Caco-2 (cell line): Measurements from ENCODE around the gene TCERG1L. TPM values are rescaled to one million over a fixed set of nuclear protein-coding genes. Genes with fewer than 3 reads are reported as not detected.

Experiments used
- BruUV-seq: library from RNA; stranded (reverse); fragments of 400-500 nt; replicated peaks from 2 replicates; lab custom pipeline; 2021; lab: Mats Ljungman, UMichigan
- CTCF ChIA-PET: fragments of 300-600 bp; sonication (Branson Sonifier 250); formaldehyde crosslinking; loops from one replicate; lab custom pipeline; 2022; ENCODE audit warnings: antibody characterized with exemption; lab: Charles Lee
- POLR2A ChIA-PET: fragments of 300-600 bp; sonication (Branson Sonifier 250); formaldehyde crosslinking; loops from one replicate; lab custom pipeline; 2022; ENCODE audit warnings: antibody characterized with exemption; lab: Charles Lee
- DNase-seq, 2 experiments: peaks; one replicate each; pipeline versions ENCODE4 v3.0.0 to v3.0.0-alpha.2; 2020 to 2022
- H3K27me3 ChIP-seq: replicated peaks from 2 replicates; pipeline ENCODE4 v1.6.0; 2011; ENCODE audit warnings: low read length; ENCODE audit not compliant: control insufficient read depth, insufficient read depth
- H3K36me3 ChIP-seq: 2 replicates; pipeline ENCODE4 v1.5.1; 2011; ENCODE audit warnings: low read length; ENCODE audit not compliant: control insufficient read depth, insufficient read depth
- H3K4me1 ChIP-seq: fragments of 250-450 bp; sonication (Bioruptor Pico); 2 replicates; pipeline ENCODE4 v1.5.1; 2020; ENCODE audit warnings: mild to moderate bottlenecking
- H3K4me3 ChIP-seq: 2 replicates; pipeline ENCODE4 v1.5.1; 2011; ENCODE audit warnings: low read depth, mild to moderate bottlenecking, control low read depth, low read length
- H3K9me3 ChIP-seq: fragments of 250-450 bp; sonication (Bioruptor Pico); 2 replicates; pipeline ENCODE4 v1.5.1; 2020; ENCODE audit warnings: mild to moderate bottlenecking, moderate library complexity
- H3K27ac Mint-ChIP-seq: one replicate; pipeline ENCODE4 v1.8.0; 2022; ENCODE audit warnings: mixed read lengths; ENCODE audit not compliant: unreplicated experiment
- H3K27me3 Mint-ChIP-seq: one replicate; pipeline ENCODE4 v1.8.0; 2022; ENCODE audit warnings: mixed read lengths; ENCODE audit not compliant: insufficient read depth, unreplicated experiment
- H3K36me3 Mint-ChIP-seq: one replicate; pipeline ENCODE4 v1.8.0; 2022; ENCODE audit warnings: mild to moderate bottlenecking, mixed read lengths; ENCODE audit not compliant: insufficient read depth, unreplicated experiment
- H3K4me1 Mint-ChIP-seq: one replicate; pipeline ENCODE4 v1.8.0; 2022; ENCODE audit warnings: low read depth, mixed read lengths; ENCODE audit not compliant: unreplicated experiment
- H3K4me3 Mint-ChIP-seq: one replicate; pipeline ENCODE4 v1.8.0; 2022; ENCODE audit warnings: mild to moderate bottlenecking, moderate library complexity, mixed read lengths; ENCODE audit not compliant: unreplicated experiment
- H3K9me3 Mint-ChIP-seq: one replicate; pipeline ENCODE4 v1.8.0; 2022; ENCODE audit warnings: mixed read lengths; ENCODE audit not compliant: unreplicated experiment
- CTCF ChIP-seq, 2 experiments: fragments of 200-600 bp in 1 of 2; IDR thresholded peaks; 1 replicate in 1 of 2; 2 replicates in 1 of 2; pipeline versions ENCODE4 v1.5.1 to v1.8.0; 2011 to 2022; ENCODE audit warnings: antibody characterized with exemption in 1 of 2, control low read depth in 1 of 2, inconsistent platforms in 1 of 2, low read depth in 1 of 2, low read length in 1 of 2, mild to moderate bottlenecking in 1 of 2, moderate library complexity in 1 of 2; ENCODE audit not compliant: insufficient read depth in 1 of 2, severe bottlenecking in 1 of 2, unreplicated experiment in 1 of 2
- intact Hi-C: fragments of 100-400 bp; cut with micrococcal nuclease; formaldehyde crosslinking; loops from one replicate; pipeline ENCODE4 v1.10.0; 2022; ENCODE audit not compliant: unreplicated experiment
- total RNA-seq: library from RNA; stranded (reverse); gene quantifications from 2 replicates; pipeline ENCODE4 v1.2.3, GENCODE V29; 2022

Gene TCERG1L
- total RNA-seq, 1 experiment from 2014 or later = not detected

DNA sequence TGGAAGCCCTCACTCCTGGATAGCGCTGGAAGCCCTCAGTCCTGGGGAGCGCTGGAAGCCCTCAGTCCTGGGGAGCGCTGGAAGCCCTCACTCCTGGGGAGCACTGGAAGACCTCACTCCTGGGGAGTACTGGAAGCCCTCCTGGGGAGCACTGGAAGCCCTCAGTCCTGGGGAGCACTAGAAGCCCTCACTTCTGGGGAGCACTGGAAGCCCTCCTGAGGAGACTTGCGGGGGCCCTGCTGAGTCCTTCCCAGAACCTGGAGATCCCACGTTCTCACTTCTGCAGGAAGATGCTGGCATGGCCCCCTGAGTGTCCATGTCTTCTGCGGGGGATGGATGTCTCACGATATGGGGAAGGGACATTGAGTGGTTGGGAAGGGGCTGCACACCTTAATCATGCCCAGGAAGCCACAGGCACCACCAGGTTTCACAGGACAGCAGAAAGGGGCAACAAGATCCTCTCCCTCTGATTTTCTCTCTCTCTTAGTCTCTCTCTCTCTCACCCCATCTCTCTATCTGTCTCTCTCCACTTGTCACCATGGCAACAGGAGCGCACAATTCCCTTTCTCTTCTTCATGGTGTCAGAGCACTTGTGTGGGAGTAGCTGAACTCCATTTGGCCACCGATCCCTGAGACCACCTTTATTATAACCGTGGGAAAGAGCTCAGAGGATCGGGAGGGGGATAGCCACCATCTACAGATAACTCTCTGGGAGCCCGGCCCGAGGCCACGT, 267.0 kb downstream of the TCERG1L start:
- Histone ChIP-seq H3K36me3 (no peaks in the 10 kb centered on the region), H3K4me1 (no peaks in the 10 kb centered on the region), H3K27me3 (no peaks in the 10 kb centered on the region), H3K9me3 (no peaks in the 10 kb centered on the region), H3K4me3 (no peak overlapping the region)
- DNase-seq = no peak
- no TSS peak for BruUV-seq
- POLR2A ChIA-PET = no interaction called here
- Mint-ChIP-seq H3K9me3 (peaks cover 37% of the 10 kb centered on the region), H3K4me1 (no peaks in the 10 kb centered on the region), H3K4me3 (no peak overlapping the region), H3K27me3 (no peaks in the 10 kb centered on the region), H3K27ac (no peak overlapping the region), H3K36me3 (no peaks in the 10 kb centered on the region)
- intact Hi-C loops = no loop called here
- CTCF ChIA-PET = no interaction called here
- no peak for TF ChIP-seq CTCF (IDR thresholded peaks at IDR 0.05; ENCODE audit: insufficient read depth in 1 of 2, low read depth in 1 of 2, low read length in 1 of 2, severe bottlenecking in 1 of 2, unreplicated experiment in 1 of 2)

DNA sequence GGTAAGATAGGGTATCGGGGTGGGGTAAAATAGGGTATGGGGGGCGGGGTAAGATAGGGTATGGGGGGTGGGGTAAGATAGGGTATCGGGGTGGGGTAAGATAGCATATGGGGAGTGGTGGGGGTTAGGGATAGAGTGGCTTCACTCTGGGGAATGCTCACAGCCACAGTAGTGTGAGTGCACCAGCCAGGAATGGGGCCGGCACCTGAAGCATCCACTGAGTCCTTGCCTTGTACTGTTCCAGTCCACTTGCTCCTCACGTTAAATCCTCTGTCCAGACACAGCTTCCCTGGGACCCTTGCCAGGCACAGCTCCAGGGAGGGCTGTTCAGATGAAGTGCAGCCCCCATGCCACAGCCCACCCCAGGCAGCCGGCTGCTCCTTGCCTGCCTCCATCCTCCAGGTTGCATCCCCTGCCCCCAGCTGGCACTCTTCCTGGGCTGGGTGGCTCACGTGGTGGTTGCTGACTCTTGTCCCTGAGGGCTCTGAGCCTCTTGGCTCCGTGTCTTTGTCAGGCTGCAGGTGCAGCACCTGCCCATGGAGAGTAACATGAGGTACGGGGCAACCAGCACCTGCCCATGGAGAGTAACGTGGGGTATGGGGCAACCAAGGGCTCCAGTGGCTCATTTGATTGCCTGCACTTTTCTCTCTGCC, 268.4 kb downstream of the TCERG1L start:
- intact Hi-C loops = no loop called here
- H3K4me3 Mint-ChIP-seq = no peak overlapping the region
- DNase-seq = no peak
- no peak overlapping the region for H3K27ac Mint-ChIP-seq
- Histone ChIP-seq H3K4me3 (no peak overlapping the region), H3K9me3 (no peaks in the 10 kb centered on the region), H3K4me1 (no peaks in the 10 kb centered on the region), H3K27me3 (no peaks in the 10 kb centered on the region), H3K36me3 (no peaks in the 10 kb centered on the region)
- H3K9me3 Mint-ChIP-seq = peaks cover 41% of the 10 kb centered on the region
- ChIA-PET CTCF (no interaction called here), POLR2A (no interaction called here)
- H3K36me3 Mint-ChIP-seq = no peaks in the 10 kb centered on the region
- no TSS peak for BruUV-seq
- H3K27me3 Mint-ChIP-seq = no peaks in the 10 kb centered on the region
- TF ChIP-seq CTCF (IDR thresholded peaks at IDR 0.05; ENCODE audit: insufficient read depth in 1 of 2, low read depth in 1 of 2, low read length in 1 of 2, severe bottlenecking in 1 of 2, unreplicated experiment in 1 of 2) = no peak
- H3K4me1 Mint-ChIP-seq = no peaks in the 10 kb centered on the region
